ENCODE results near the gene SND1. TPM values are rescaled to one million over a fixed set of nuclear protein-coding genes. Genes with fewer than 3 reads are reported as not detected.

Gene SND1
- total and polyA plus RNA-seq, 2 donors (not counting 1 experiment from before 2014, with no cell fraction given), result 44.4 to 165 TPM

GRCh38 chr7:127632276-127632910 is 19.6 kb upstream of the SND1 start:
- CTCF ChIA-PET, result interaction anchor here (1.5 kb wide), 1 partner anchor 577 kb away, joined by 3 read pairs; no protein-coding TSS in a partner anchor
- no peak overlapping the region for H3K27ac Mint-ChIP-seq
- Histone ChIP-seq H3K79me2 (ENCODE audit: control insufficient read depth, insufficient read depth, low read length) (no peaks in the 10 kb centered on the region), H3K4me3 (ENCODE audit: control extremely low read depth in 1 of 5, extremely low read depth in 1 of 5, insufficient read depth in 1 of 5, low read depth in 2 of 5, low read length in 4 of 5) (no peak overlapping the region), H3K9ac (ENCODE audit: low read length) (no peak overlapping the region), H2AFZ (ENCODE audit: insufficient read depth, low read depth, low read length, poor library complexity, severe bottlenecking) (no peak overlapping the region), H3K9me3 (ENCODE audit: control extremely low read depth in 1 of 3, control insufficient read depth in 2 of 3, insufficient read depth in 1 of 3, low read length in 2 of 3) (no peaks in the 10 kb centered on the region), H3K4me1 (ENCODE audit: control insufficient read depth in 2 of 2, insufficient read depth in 2 of 2, low read length in 2 of 2) (no peaks in the 10 kb centered on the region), H4K20me1 (ENCODE audit: control insufficient read depth, insufficient read depth, low read length, poor library complexity, severe bottlenecking) (no peaks in the 10 kb centered on the region), H3K36me3 (replicated peaks in 1 of 2; ENCODE audit: control extremely low read depth in 1 of 2, control insufficient read depth in 1 of 2, extremely low read depth in 1 of 2, insufficient read depth in 2 of 2, low read length in 1 of 2) (no peaks in the 10 kb centered on the region), H3K4me2 (replicated peaks; ENCODE audit: low read depth, low read length, poor library complexity, severe bottlenecking) (no peak overlapping the region), H3K27me3 (replicated peaks in 1 of 4; ENCODE audit: control extremely low read depth in 1 of 4, control insufficient read depth in 3 of 4, insufficient read depth in 4 of 4, low read length in 3 of 4) (peaks cover 0 to 17% (median 3%) of the 10 kb centered on the region in 4 experiments), H3K27ac (ENCODE audit: low read length in 2 of 2) (no peak overlapping the region)
- POLR2A ChIA-PET, result no interaction called here
- DNase-seq (no peak), ATAC-seq (ENCODE audit: low read depth) (no peak)
- 96% methylated on average over 7 of the region's 7 CpGs for WGBS (ENCODE audit: insufficient coverage)
- H3K9me3 Mint-ChIP-seq (ENCODE audit: insufficient read depth), result no peaks in the 10 kb centered on the region
- H3K4me1 Mint-ChIP-seq, result no peaks in the 10 kb centered on the region
- intact Hi-C loops (cut with micrococcal nuclease), result no loop called here
- no peak overlapping the region for H3K4me3 Mint-ChIP-seq
- TF ChIP-seq EZH2 (IDR thresholded peaks at IDR 0.05; ENCODE audit: borderline replicate concordance, insufficient read depth, low read depth, low read length, poor library complexity, severe bottlenecking), result no peak
- no peak for TF ChIP-seq CTCF (IDR thresholded peaks at IDR 0.05)
- peaks cover 49% of the 10 kb centered on the region for H3K27me3 Mint-ChIP-seq

- no peak overlapping the region for H3K4me2 ChIP-seq (replicated peaks; ENCODE audit: low read depth, low read length, poor library complexity, severe bottlenecking)
- intact Hi-C loops (cut with micrococcal nuclease), result no loop called here
- no peak for ATAC-seq (ENCODE audit: low read depth)
- DNase-seq, result no peak
- WGBS (ENCODE audit: insufficient coverage), result 42% methylated on average over 2 of the region's 3 CpGs
- H3K4me1 ChIP-seq (ENCODE audit: control insufficient read depth in 2 of 2, insufficient read depth in 2 of 2, low read length in 2 of 2), result no peaks in the 10 kb centered on the region
- CTCF ChIA-PET, result no interaction called here
- no peak overlapping the region for H2AFZ ChIP-seq (ENCODE audit: insufficient read depth, low read depth, low read length, poor library complexity, severe bottlenecking)
- H3K9ac ChIP-seq (ENCODE audit: low read length), result no peak overlapping the region
- Mint-ChIP-seq H3K4me3 (no peak overlapping the region), H3K4me1 (no peaks in the 10 kb centered on the region), H3K9me3 (ENCODE audit: insufficient read depth) (no peaks in the 10 kb centered on the region), H3K27me3 (peaks cover 62% of the 10 kb centered on the region), H3K27ac (no peak overlapping the region)
- no peak overlapping the region for H3K27ac ChIP-seq (ENCODE audit: low read length in 2 of 2)
- no peak overlapping the region for H3K4me3 ChIP-seq (ENCODE audit: control extremely low read depth in 1 of 5, extremely low read depth in 1 of 5, insufficient read depth in 1 of 5, low read depth in 2 of 5, low read length in 4 of 5)
- peaks cover 0 to 27% (median 6%) of the 10 kb centered on the region in 4 experiments for H3K27me3 ChIP-seq (replicated peaks in 1 of 4; ENCODE audit: control extremely low read depth in 1 of 4, control insufficient read depth in 3 of 4, insufficient read depth in 4 of 4, low read length in 3 of 4)
- H3K36me3 ChIP-seq (replicated peaks in 1 of 2; ENCODE audit: control extremely low read depth in 1 of 2, control insufficient read depth in 1 of 2, extremely low read depth in 1 of 2, insufficient read depth in 2 of 2, low read length in 1 of 2), result no peaks in the 10 kb centered on the region
- H3K79me2 ChIP-seq (ENCODE audit: control insufficient read depth, insufficient read depth, low read length), result no peaks in the 10 kb centered on the region
- TF ChIP-seq EZH2 (IDR thresholded peaks at IDR 0.05; ENCODE audit: borderline replicate concordance, insufficient read depth, low read depth, low read length, poor library complexity, severe bottlenecking) (no peak), CTCF (IDR thresholded peaks at IDR 0.05) (no peak)
- no peaks in the 10 kb centered on the region for H4K20me1 ChIP-seq (ENCODE audit: control insufficient read depth, insufficient read depth, low read length, poor library complexity, severe bottlenecking)
- POLR2A ChIA-PET, result no interaction called here
- H3K9me3 ChIP-seq (ENCODE audit: control extremely low read depth in 1 of 3, control insufficient read depth in 2 of 3, insufficient read depth in 1 of 3, low read length in 2 of 3), result no peaks in the 10 kb centered on the region
These were observed 16.2 kb upstream of the SND1 start for GRCh38 chr7:127635659-127636285.

Measured in B cell (primary cell).